GM12878 (cell line): Measurements from ENCODE around the gene FGD5. TPM values are rescaled to one million over a fixed set of nuclear protein-coding genes. Genes with fewer than 3 reads are reported as not detected.

Source experiments
- ATAC-seq: fragments of 200-7000 bp; cut with Tn5 transposase; 3 replicates; pipeline ENCODE4 v1.9.1; 2020; ENCODE audit warnings: mild to moderate bottlenecking, moderate library complexity
- BruUV-seq: library from RNA; stranded (reverse); fragments of 400-500 nt; replicated peaks from 2 replicates; lab custom pipeline; 2021; lab: Mats Ljungman, UMichigan
- CTCF ChIA-PET: fragments of 300-600 bp; sonication (Branson Sonifier 250); formaldehyde crosslinking; extraction: SDS; loops from one replicate; lab custom pipeline; 2021; ENCODE audit warnings: inconsistent platforms; lab: Yijun Ruan, JAX
- POLR2A ChIA-PET: fragments of 350-600 bp; formaldehyde crosslinking; extraction: SDS; loops from one replicate; lab custom pipeline; 2021; ENCODE audit warnings: inconsistent platforms; lab: Charles Lee
- RAD21 ChIA-PET: fragments of 300-600 bp; sonication (Branson Sonifier 250); formaldehyde crosslinking; loops from one replicate; lab custom pipeline; 2023; ENCODE audit warnings: antibody characterized with exemption; ENCODE audit not compliant: unreplicated experiment; lab: Charles Lee
- SMC1A ChIA-PET: fragments of 300-600 bp; sonication (Branson Sonifier 250); formaldehyde crosslinking; loops from one replicate; lab custom pipeline; 2023; ENCODE audit not compliant: unreplicated experiment, uncharacterized antibody; lab: Charles Lee
- DNase-seq: peaks from one replicate; pipeline ENCODE4 v3.0.0-alpha.2; 2011; ENCODE audit warnings: low read depth, low spot score
- FAIRE-seq: peaks from 3 replicates; lab custom pipeline; 2011; peaks lifted over from hg19 to GRCh38; lab: Jason Lieb, UNC
- H2AFZ ChIP-seq: 2 replicates; pipeline ENCODE4 v1.6.0; 2011; ENCODE audit warnings: low read depth, low read length, control low read depth; ENCODE audit not compliant: control insufficient read depth
- H3K27ac ChIP-seq: 2 replicates; pipeline ENCODE4 v1.5.1; 2011; ENCODE audit warnings: control low read depth; ENCODE audit not compliant: control insufficient read depth, insufficient read depth
- H3K27me3 ChIP-seq, 2 experiments: replicated peaks in 1 of 2; 2 replicates each; pipeline versions ENCODE4 v1.6.0 to v1.6.1; 2011; ENCODE audit warnings: low read length in 1 of 2; ENCODE audit not compliant: control insufficient read depth in 2 of 2, insufficient read depth in 2 of 2
- H3K36me3 ChIP-seq, 2 experiments: 2 replicates each; pipeline ENCODE4 v1.5.1; 2011; ENCODE audit warnings: low read length in 1 of 2; ENCODE audit not compliant: control insufficient read depth in 2 of 2, insufficient read depth in 2 of 2
- H3K4me1 ChIP-seq: 2 replicates; pipeline ENCODE4 v1.6.1; 2011; ENCODE audit warnings: mild to moderate bottlenecking, low read length, moderate library complexity, mixed read lengths; ENCODE audit not compliant: control insufficient read depth, insufficient read depth
- H3K4me2 ChIP-seq: 2 replicates; pipeline ENCODE4 v1.6.0; 2011; ENCODE audit warnings: control low read depth; ENCODE audit not compliant: control insufficient read depth, insufficient read depth
- H3K4me3 ChIP-seq: fragments of 200-600 bp; sonication (generic); 2 replicates; pipeline ENCODE4 v1.5.1; 2016
- H3K79me2 ChIP-seq: 2 replicates; pipeline ENCODE4 v1.6.0; 2011; ENCODE audit warnings: low read length; ENCODE audit not compliant: control insufficient read depth, insufficient read depth
- H3K9ac ChIP-seq: 2 replicates; pipeline ENCODE4 v1.8.0; 2011; ENCODE audit warnings: low read length, control low read depth, mixed read lengths; ENCODE audit not compliant: control insufficient read depth, insufficient read depth
- H3K9me3 ChIP-seq: replicated peaks from 3 replicates; pipeline ENCODE4 v1.5.1; 2011; ENCODE audit warnings: mild to moderate bottlenecking, low read length; ENCODE audit not compliant: control insufficient read depth, insufficient read depth
- H4K20me1 ChIP-seq: 2 replicates; pipeline ENCODE4 v1.6.0; 2011; ENCODE audit not compliant: control insufficient read depth, insufficient read depth
- GATAD2B ChIP-seq: fragments of 450-650 bp; conservative IDR thresholded peaks from 2 replicates; pipeline ENCODE4 v1.6.1; 2017; ENCODE audit warnings: low read depth, mild to moderate bottlenecking, moderate library complexity
- PAX5 ChIP-seq: IDR thresholded peaks from 2 replicates; pipeline ENCODE4 v1.6.1; 2011; ENCODE audit warnings: low read depth, low read length, borderline replicate concordance
- WGBS: methylation state at CpG from one replicate; pipeline ENCODE4 v1.1.6; 2016; ENCODE audit warnings: low lambda C conversion rate; ENCODE audit not compliant: insufficient replicate concordance, insufficient coverage; ENCODE audit errors: missing lambda C conversion rate; 5-methylcytosine and 5-hydroxymethylcytosine counted together
- in situ Hi-C: fragments of 300-500 bp; cut with MboI; formaldehyde crosslinking; loops from 9 replicates; pipeline ENCODE4 v1.14.3; 2018; ENCODE audit warnings: mixed read lengths
- intact Hi-C: fragments of 100-400 bp; cut with micrococcal nuclease; formaldehyde crosslinking; loops from one replicate; pipeline ENCODE4 v1.14.2; 2022; ENCODE audit not compliant: unreplicated experiment
- polyA plus RNA-seq, 11 experiments: library from polyadenylated mRNA; depleted of rRNA in 4 of 11; unstranded in 6 of 11; stranded (reverse) in 5 of 11; fragments of >200 nt; fragmentation: Nextera tagmentation in 4 of 11; fragmentation: Illumina TruSeq in 1 of 11; extraction: Ambion mirVana in 4 of 11; extraction: Trizol in 1 of 11; gene quantifications; 1 replicate in 1 of 11; 2 replicates in 10 of 11; pipeline versions ENCODE4 v1.2.1 to v1.2.3, GENCODE V29; 2011 to 2016; ENCODE audit warnings: inconsistent platforms in 2 of 11, missing spikeins in 2 of 11, low read depth in 1 of 11
- total RNA-seq, 4 experiments: library from RNA; depleted of rRNA in 3 of 4; stranded (reverse); fragments of >200 nt in 3 of 4; fragmentation: Illumina TruSeq in 1 of 4; extraction: Trizol in 1 of 4; gene quantifications; 2 replicates each; pipeline versions ENCODE4 v1.2.1 to v1.2.3, GENCODE V29; 2013 to 2021
- TF ChIP-seq, protein P1 (sequence below): fragments of 450-650 bp; IDR thresholded peaks from 2 replicates; pipeline ENCODE4 v1.6.1; 2018; ENCODE audit warnings: mild to moderate bottlenecking, low read depth, moderate library complexity; ENCODE audit not compliant: partially characterized antibody

The FGD5 gene
- total and polyA plus RNA-seq, 10 of the 15 experiments (the other 5 are each of a cell fraction or from before 2014, with no cell fraction given): 0.03 to 0.13 (median 0.11) TPM; not detected in 3

GRCh38 chr3:14834121-14834520, 15.4 kb downstream of the FGD5 start:
- no peak for DNase-seq
- Histone ChIP-seq H3K27me3 (peaks cover 10 to 12% of the 10 kb centered on the region in 2 experiments), H3K4me1 (no peaks in the 10 kb centered on the region; the same call in 1 of the 2 replicates), H3K9me3 (no peaks in the 10 kb centered on the region), H3K36me3 (no peaks in the 10 kb centered on the region), H2AFZ (no peak overlapping the region), H3K79me2 (no peaks in the 10 kb centered on the region), H3K4me2 (no peak overlapping the region), H3K27ac (no peak overlapping the region), H4K20me1 (no peaks in the 10 kb centered on the region), H3K4me3 (no peak overlapping the region), H3K9ac (no peak overlapping the region)
- no peak for FAIRE-seq
- intact Hi-C loops: no loop called here
- RAD21 ChIA-PET: interaction anchor here (1.4 kb wide), 1 partner anchor 39 kb away, joined by 4 read pairs; no protein-coding TSS in a partner anchor
- POLR2A ChIA-PET: no interaction called here
- no TSS peak for BruUV-seq
- in situ Hi-C loops: no loop called here
- 78% methylated on average over 3 of the region's 3 CpGs for WGBS
- TF ChIP-seq PAX5 (no peak), GATAD2B (no peak)
- TF ChIP-seq, protein P1, sequence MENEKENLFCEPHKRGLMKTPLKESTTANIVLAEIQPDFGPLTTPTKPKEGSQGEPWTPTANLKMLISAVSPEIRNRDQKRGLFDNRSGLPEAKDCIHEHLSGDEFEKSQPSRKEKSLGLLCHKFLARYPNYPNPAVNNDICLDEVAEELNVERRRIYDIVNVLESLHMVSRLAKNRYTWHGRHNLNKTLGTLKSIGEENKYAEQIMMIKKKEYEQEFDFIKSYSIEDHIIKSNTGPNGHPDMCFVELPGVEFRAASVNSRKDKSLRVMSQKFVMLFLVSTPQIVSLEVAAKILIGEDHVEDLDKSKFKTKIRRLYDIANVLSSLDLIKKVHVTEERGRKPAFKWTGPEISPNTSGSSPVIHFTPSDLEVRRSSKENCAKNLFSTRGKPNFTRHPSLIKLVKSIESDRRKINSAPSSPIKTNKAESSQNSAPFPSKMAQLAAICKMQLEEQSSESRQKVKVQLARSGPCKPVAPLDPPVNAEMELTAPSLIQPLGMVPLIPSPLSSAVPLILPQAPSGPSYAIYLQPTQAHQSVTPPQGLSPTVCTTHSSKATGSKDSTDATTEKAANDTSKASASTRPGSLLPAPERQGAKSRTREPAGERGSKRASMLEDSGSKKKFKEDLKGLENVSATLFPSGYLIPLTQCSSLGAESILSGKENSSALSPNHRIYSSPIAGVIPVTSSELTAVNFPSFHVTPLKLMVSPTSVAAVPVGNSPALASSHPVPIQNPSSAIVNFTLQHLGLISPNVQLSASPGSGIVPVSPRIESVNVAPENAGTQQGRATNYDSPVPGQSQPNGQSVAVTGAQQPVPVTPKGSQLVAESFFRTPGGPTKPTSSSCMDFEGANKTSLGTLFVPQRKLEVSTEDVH: no peak
- SMC1A ChIA-PET: interaction anchor here (1.7 kb wide), 1 partner anchor 54 kb away, joined by 5 read pairs; no protein-coding TSS in a partner anchor
- no peak for ATAC-seq
- CTCF ChIA-PET: no interaction called here
